ENCODE results near the gene NELL1.
A peak's percentile ranks its signal among the peaks of the same experiment; 100 is the strongest.

NELL1 gene

GRCh38 chr11:20771681-20772080, 102.3 kb downstream of the NELL1 start:
- no peak for DNase-seq

- no peak for DNase-seq
Observed at GRCh38 chr11:20775331-20775730, 105.9 kb downstream of the NELL1 start.

DNA sequence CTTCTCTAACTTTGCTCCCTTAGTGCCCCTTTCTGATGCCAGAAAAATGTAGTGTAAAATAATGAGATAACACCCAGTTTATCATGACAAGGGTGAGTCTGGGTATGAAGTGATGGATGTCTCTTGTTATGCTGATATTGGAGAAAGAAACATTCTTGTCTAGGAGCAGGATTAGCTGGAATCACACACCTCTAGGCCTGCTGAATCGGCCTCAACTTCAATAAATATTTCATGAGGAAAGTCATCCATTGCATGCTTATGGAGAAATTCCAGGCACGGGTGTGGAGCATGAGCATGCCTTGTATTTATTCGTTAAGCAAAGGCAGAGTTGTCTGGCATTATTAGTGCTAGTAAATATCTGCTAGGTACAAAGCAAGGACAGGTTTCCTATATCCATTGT, 113.4 kb downstream of the NELL1 start:
- DNase-seq, result no peak

GRCh38 chr11:20783220-20783619, 113.8 kb downstream of the NELL1 start:
- no peak for DNase-seq

DNA sequence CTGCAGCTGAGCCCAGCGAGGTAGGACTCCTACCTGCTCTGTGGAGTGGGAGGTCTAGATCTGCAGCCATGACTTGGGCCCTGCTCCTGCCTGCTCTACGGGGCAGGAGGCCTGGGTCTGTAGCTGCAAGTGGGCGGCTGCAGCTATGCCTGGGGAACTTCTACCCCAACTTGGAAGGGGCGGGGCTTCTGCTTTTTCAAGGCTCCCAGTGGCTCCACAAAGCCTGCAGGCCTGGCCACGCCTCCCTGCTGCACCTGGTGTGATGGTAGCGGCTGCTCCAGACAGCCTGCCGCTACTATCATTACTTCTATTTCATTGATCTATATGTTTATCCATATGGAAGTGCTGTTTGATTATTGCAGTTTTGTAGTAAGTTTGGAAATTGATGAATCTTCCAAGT, 121.2 kb downstream of the NELL1 start:
- no peak for DNase-seq

DNA sequence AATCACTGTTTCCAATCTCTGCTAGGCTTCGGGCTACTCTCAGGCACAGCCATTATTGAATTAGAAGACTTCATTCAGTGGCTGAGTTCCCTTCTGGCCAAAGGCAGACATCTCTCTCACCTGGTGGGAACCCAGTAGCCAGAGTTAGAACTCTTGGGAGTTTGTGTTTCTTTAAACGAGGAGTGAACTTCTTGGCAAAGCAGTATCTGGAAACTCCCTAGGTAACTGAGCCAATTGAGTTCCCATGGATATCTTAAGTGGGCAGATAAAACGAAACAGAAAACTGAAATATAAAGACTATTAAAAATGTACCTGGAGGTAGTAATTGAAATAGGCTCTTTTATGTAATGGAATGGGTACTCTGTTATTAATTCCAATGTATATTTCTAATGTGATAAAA, 125.6 kb downstream of the NELL1 start:
- no peak for DNase-seq

DNA sequence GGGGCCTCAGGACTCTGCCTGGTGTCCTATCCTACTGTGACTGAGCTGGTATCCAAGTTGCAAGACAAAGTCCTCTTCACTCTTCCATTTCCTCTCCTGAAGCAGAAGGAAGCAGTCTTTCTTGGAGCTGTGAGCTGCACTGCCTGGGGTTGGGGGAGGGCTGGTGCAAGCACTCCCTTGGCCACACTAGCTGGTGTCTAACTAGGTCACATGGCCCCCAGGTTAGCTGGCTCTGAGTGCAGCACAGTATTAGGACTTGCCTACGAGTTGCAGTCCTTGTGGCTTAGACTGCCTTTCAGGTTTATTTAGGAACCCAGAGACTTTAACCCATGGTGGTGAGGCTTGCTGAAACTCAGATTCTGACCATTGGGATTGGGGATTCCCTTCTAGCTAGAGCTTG, 138.9 kb downstream of the NELL1 start:
- DNase-seq, result no peak

DNA sequence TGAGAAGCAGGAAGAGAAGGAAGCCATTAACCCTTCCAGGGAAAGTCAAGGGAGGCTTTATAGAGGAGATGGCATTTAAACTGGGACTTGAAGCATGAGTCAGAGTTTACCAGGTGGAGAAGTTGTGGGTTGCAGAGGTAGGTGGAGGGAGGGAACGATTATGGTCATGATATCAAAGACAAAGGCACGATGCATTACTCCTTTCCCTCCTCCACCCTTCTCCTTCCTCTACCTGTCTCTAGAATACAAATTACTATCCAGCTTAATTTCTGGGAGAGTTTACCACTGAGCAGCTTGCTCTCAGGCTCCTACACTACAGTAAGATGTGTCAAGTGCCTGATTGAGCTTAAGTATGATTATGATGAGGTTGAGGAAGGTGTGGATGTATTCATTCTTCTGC, 151.7 kb downstream of the NELL1 start:
- DNase-seq, result no peak

DNA sequence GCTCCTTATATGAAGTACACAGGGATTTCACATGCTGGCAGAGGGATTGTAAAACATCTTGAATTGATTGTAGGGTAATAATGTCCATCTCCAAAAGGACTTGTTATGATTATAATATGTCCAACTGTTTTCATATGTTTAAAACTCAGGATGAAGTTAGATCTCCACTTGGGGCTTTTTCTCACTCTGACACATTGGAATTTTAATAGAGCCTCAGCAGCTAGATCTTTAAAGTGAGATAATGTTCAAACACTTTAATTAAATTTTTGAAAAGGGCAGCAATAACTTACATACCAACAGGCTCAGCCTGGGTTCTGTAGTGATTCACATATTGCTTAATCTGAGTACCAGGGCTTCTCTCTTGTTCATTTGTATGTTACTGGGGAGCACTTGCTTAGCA, 152.1 kb downstream of the NELL1 start:
- no peak for DNase-seq

- DNase-seq, result no peak
Observed at GRCh38 chr11:20824773-20825172, 155.4 kb downstream of the NELL1 start.

DNA sequence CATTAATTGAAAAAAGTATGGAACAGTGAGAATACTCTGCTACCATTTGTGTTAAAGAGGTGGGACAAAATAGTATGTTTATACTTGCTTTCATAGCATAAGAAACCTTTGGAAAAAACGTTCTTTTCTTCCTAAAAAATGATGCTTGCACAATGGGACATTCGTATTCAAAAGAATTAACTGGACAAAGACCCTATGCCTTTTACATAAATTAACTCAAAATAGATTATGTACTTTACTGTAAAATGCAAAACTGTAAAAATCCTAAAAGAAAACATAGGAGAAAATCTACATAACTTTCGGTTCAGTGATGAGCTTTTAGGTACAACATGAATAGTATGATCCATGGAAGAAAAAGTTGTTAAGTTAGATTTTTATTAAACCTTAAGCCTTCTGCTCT, 166.2 kb downstream of the NELL1 start:
- no peak for DNase-seq

GRCh38 chr11:20839231-20839630, 169.8 kb downstream of the NELL1 start:
- no peak for DNase-seq

DNA sequence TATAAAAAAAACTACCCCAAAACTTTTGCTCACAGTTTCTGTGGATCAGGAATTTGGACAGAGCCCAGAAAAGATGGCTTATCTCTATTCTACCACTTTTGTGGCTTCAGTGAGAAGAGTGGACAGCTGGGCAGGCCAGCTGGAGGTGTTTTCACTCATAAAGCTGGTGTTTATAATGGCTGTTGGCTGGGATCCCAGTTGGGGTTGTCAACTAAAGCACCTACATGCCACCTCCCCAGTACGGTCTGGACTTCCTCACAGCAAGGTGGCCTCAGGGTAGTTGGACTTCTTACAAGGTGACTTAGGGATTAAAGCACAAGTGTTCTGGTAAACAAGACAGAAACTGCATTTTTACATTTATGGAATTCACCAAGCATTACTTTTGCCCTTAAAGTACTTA, 171.0 kb downstream of the NELL1 start:
- DNase-seq, result no peak

DNA sequence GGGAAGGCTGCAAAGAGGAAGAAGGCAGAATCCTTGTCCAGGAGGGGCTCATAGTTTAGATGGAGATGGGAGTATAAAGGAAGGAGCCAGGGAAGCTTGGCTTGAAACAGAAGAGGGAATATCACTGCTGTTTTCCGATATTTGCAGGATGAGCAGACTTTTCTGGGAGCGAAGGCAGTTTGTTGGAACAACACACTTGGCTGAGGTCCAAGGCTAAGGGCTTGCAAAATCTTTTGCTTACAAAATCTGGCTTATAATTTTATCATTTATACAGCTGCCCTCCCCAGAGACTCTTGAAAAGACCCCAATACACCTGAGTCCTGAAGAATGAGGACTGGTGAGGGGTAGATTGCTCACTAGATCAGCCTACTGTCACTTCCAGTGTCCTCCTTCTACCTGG, 174.8 kb downstream of the NELL1 start:
- no peak for DNase-seq

- DNase-seq, result no peak
Observed at GRCh38 chr11:20844630-20845029, 175.2 kb downstream of the NELL1 start.

DNA sequence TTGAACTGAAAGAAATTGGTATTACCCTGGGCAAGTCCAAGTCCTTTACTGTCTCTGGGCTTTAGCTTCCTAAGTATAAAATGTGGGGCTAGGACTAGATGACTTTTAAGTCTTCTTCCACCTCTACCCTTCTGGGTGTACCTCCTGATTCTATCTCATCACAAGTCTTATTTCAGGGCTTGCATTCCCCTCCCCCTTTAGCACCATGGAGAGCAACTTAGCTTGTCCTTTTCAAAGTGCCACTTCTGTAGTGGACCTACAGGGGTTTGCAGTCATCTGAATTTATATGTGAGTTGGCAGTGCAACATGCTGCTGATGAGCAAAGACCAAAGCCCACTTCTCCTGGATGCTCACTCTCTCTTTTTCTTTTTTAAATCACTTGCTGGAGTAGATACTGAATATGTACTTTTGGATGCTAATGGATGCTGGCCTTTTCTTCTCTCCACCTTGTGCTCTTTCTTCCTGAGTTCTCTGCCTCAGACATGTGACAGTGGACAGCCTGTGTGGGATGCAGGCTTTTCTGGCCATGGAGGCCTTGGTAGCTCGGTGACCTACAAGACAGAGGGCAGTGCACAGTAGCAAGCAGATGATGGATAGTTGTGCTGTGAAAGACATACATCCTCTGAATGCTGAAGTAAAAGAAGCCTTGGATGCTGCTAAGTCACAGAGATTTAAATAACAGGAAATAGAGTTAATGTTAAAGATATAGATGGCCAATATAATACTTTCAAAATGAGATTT, 185.0 kb downstream of the NELL1 start:
- no peak for DNase-seq

DNA sequence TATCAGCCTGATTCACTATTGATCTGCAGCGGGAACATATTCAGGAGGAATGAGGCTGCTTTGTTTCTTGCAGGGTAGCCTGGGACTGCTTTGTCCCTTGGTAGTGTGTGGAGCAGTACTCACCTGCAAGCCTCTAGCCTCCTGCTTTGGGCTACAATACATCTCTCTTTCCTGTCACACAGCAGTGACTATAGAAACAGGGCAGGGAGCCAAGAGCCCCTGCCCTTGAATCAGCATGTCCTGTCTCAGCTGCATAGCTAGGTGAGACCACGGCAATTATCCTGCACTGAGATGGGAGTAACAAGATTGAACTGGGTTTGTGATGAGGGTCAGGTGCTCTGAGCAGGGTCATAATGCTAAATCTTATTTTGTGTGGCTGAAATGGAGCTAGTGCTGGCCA, 191.9 kb downstream of the NELL1 start:
- DNase-seq, result no peak

DNA sequence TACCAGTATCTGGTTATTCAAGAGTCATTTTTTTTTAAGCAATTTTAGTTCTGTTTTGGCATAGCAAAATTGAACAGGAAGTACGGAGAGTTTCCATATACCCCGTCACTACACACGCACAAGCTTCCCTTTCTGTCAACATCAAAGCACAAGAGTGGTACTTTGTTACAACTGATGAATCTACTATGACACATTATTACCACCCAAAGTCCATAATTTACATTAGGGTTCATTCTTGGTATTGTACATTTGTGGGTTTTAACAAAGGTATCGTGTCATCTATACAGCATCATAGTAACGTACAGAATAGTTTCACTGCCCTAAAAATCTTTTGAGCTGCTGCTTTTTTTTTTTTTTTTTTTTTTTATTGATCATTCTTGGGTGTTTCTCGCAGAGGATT, 192.9 kb downstream of the NELL1 start:
- peak; percentile 6 for DNase-seq

- DNase-seq, result no peak
Observed at GRCh38 chr11:20864628-20865027, 195.2 kb downstream of the NELL1 start.

- no peak for DNase-seq
Observed at GRCh38 chr11:20865161-20865560, 195.8 kb downstream of the NELL1 start.

GRCh38 chr11:20869123-20869522, 199.7 kb downstream of the NELL1 start:
- DNase-seq, result no peak

- DNase-seq, result no peak
Observed at GRCh38 chr11:20873054-20873453, 203.7 kb downstream of the NELL1 start.

DNA sequence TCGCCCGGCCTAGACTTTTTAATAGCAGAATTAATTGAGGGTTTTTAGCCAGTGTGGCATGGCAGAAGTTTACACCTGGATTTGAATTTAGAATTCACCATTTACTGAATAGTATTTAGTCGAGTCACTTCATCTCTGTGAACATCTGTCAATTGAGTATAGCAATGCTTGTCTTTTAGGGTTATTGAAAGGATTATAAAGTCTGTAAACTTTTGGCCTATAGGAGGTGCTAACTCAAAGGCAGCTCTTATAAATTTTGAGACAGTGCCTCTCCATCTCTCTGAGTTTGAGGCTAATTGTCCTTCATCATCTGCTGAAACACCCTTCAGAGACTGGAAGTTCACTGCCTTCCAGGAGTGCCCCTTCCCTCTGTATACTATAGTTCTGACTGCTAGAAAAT, 205.0 kb downstream of the NELL1 start:
- DNase-seq, result no peak

GRCh38 chr11:20875889-20876288, 206.5 kb downstream of the NELL1 start:
- DNase-seq, result no peak

DNA sequence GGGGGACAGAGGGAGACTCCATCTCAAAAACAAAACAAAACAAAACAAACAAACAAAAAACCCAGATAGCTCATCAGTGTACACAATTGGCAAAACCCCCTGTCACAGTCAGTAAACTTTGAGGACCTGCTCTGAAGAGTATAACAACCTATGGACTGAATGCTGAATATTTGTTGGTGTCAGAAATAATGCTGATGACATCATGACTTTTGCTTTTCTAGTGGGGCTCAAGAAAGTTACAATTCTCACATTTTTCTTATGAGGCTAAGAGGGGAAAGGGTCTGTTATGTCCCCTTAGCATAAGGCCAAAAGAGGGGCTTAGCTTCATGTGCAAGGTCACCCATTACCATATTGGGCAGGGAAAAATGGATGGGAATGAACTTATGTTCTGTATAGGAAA, 207.4 kb downstream of the NELL1 start:
- DNase-seq, result no peak

DNA sequence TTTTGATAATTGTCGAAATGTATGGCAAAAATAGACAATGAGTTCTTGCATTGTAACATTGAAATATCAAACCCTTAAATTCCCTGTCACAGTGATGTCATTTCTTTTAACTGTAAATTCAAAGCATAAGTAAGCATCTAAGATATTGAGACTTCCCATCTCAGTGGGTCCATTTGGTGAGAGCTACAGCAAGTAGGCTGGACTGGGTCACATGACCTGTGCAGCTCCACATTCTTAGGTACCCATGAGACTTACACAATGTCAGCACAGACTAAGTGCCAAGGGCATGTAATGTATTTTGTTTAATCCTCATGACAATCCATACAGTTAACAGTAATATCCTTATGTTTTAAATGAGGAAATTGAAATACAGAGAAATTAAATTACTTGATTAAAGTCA, 210.7 kb downstream of the NELL1 start:
- no peak for DNase-seq

All from suppressor macrophage treated with lipopolysaccharide for 4 hours (primary cell).